RWPE2 (cell line): ENCODE data around the gene GAL3ST1.

ENCODE experiments used
- ATAC-seq: fragments of 200-7000 bp; cut with Tn5 transposase; 3 replicates; pipeline ENCODE4 v1.9.1; 2021; ENCODE audit warnings: low read depth
- DNase-seq: peaks from one replicate; pipeline ENCODE4 v3.0.0-alpha.2; 2020; ENCODE audit warnings: low spot score
- H3K27ac ChIP-seq: fragments of 450-650 bp; 2 replicates; pipeline ENCODE4 v1.5.1; 2017; ENCODE audit warnings: mild to moderate bottlenecking; ENCODE audit not compliant: poor library complexity, severe bottlenecking
- H3K27me3 ChIP-seq: fragments of 250-450 bp; sonication (Bioruptor Pico); 2 replicates; pipeline ENCODE4 v1.5.1; 2021; ENCODE audit warnings: mild to moderate bottlenecking, moderate library complexity; ENCODE audit not compliant: insufficient read depth, poor library complexity, severe bottlenecking
- H3K36me3 ChIP-seq: fragments of 250-450 bp; sonication (Bioruptor Pico); 2 replicates; pipeline ENCODE4 v1.5.1; 2020; ENCODE audit warnings: low read depth, mild to moderate bottlenecking, moderate library complexity
- H3K4me1 ChIP-seq: fragments of 250-450 bp; sonication (Bioruptor Pico); 2 replicates; pipeline ENCODE4 v1.5.1; 2021; ENCODE audit warnings: mild to moderate bottlenecking, moderate library complexity; ENCODE audit not compliant: insufficient read depth, poor library complexity, severe bottlenecking
- H3K4me3 ChIP-seq: fragments of 250-450 bp; sonication (Bioruptor Pico); 2 replicates; pipeline ENCODE4 v1.5.1; 2021; ENCODE audit warnings: mild to moderate bottlenecking, moderate library complexity; ENCODE audit not compliant: severe bottlenecking
- H3K9me3 ChIP-seq: fragments of 250-450 bp; sonication (Bioruptor Pico); 2 replicates; pipeline ENCODE4 v1.5.1; 2021; ENCODE audit warnings: mild to moderate bottlenecking, moderate library complexity; ENCODE audit not compliant: severe bottlenecking
- CTCF ChIP-seq: fragments of 450-650 bp; IDR thresholded peaks from one replicate; pipeline ENCODE4 v1.5.1; 2017; ENCODE audit warnings: mild to moderate bottlenecking, moderate library complexity; ENCODE audit not compliant: poor library complexity, severe bottlenecking

GAL3ST1 gene

GRCh38 chr22:30516731-30517130 is 57.7 kb downstream of the GAL3ST1 start:
- Histone ChIP-seq H3K4me3 (no peak overlapping the region), H3K4me1 (no peaks in the 10 kb centered on the region), H3K27ac (no peak overlapping the region), H3K9me3 (no peaks in the 10 kb centered on the region), H3K27me3 (no peaks in the 10 kb centered on the region), H3K36me3 (no peaks in the 10 kb centered on the region)
- DNase-seq (no peak), ATAC-seq (no peak)
- no peak for TF ChIP-seq CTCF

- TF ChIP-seq CTCF, result no peak
These were observed 58.2 kb downstream of the GAL3ST1 start for GRCh38 chr22:30516273-30516672.

GRCh38 chr22:30514252-30514651 is 60.2 kb downstream of the GAL3ST1 start:
- H3K9me3 ChIP-seq, result no peaks in the 10 kb centered on the region
- H3K4me1 ChIP-seq, result no peaks in the 10 kb centered on the region
- H3K36me3 ChIP-seq, result no peaks in the 10 kb centered on the region
- ATAC-seq (no peak), DNase-seq (no peak)
- H3K27ac ChIP-seq, result no peak overlapping the region
- no peak for TF ChIP-seq CTCF
- no peaks in the 10 kb centered on the region for H3K27me3 ChIP-seq
- no peak overlapping the region for H3K4me3 ChIP-seq

More at GRCh38 chr22:30516273-30516672, 58.2 kb downstream of the GAL3ST1 start:
- no peaks in the 10 kb centered on the region for H3K36me3 ChIP-seq
- H3K4me1 ChIP-seq, result no peaks in the 10 kb centered on the region
- no peak overlapping the region for H3K27ac ChIP-seq
- H3K9me3 ChIP-seq, result no peaks in the 10 kb centered on the region
- H3K4me3 ChIP-seq, result no peak overlapping the region
- no peaks in the 10 kb centered on the region for H3K27me3 ChIP-seq
- ATAC-seq (no peak), DNase-seq (no peak)

GRCh38 chr22:30513462-30513861 is 61.0 kb downstream of the GAL3ST1 start:
- H3K27me3 ChIP-seq, result no peaks in the 10 kb centered on the region
- ATAC-seq (no peak), DNase-seq (no peak)
- H3K36me3 ChIP-seq, result no peaks in the 10 kb centered on the region
- no peak overlapping the region for H3K27ac ChIP-seq
- no peak overlapping the region for H3K4me3 ChIP-seq
- no peak for TF ChIP-seq CTCF
- no peaks in the 10 kb centered on the region for H3K9me3 ChIP-seq
- H3K4me1 ChIP-seq, result no peaks in the 10 kb centered on the region

- no peak for ATAC-seq
These were observed 62.6 kb downstream of the GAL3ST1 start for GRCh38 chr22:30511911-30512310.

More at GRCh38 chr22:30511911-30512310, 62.6 kb downstream of the GAL3ST1 start:
- Histone ChIP-seq H3K36me3 (no peaks in the 10 kb centered on the region), H3K9me3 (no peaks in the 10 kb centered on the region), H3K27ac (no peak overlapping the region), H3K4me1 (no peaks in the 10 kb centered on the region), H3K27me3 (no peaks in the 10 kb centered on the region), H3K4me3 (no peak overlapping the region)
- TF ChIP-seq CTCF, result no peak
- no peak for DNase-seq
